ENCODE results near the gene NCKAP5.

DNA sequence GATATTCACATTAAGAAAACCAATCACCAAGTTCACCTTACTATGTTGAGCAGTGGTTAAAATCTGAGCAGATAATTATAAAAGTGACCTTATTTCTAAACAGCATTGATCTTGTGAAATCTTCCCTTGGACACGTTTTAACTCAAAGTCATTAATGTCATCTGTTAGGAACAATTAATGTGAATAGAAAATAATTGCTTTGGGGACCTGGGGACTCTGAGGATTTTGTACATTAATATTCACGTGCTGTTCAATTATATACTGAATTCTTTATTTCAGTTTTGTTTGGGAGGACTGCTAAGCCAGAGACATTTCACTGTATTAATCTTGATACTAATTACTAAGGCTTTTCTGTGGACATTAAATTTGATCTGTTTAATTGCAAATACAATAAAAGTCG, 771.2 kb downstream of the NCKAP5 start:
- TF ChIP-seq, protein P1, sequence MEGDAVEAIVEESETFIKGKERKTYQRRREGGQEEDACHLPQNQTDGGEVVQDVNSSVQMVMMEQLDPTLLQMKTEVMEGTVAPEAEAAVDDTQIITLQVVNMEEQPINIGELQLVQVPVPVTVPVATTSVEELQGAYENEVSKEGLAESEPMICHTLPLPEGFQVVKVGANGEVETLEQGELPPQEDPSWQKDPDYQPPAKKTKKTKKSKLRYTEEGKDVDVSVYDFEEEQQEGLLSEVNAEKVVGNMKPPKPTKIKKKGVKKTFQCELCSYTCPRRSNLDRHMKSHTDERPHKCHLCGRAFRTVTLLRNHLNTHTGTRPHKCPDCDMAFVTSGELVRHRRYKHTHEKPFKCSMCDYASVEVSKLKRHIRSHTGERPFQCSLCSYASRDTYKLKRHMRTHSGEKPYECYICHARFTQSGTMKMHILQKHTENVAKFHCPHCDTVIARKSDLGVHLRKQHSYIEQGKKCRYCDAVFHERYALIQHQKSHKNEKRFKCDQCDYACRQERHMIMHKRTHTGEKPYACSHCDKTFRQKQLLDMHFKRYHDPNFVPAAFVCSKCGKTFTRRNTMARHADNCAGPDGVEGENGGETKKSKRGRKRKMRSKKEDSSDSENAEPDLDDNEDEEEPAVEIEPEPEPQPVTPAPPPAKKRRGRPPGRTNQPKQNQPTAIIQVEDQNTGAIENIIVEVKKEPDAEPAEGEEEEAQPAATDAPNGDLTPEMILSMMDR (IDR thresholded peaks at IDR 0.05; ENCODE audit: insufficient read depth, low read depth, low read length), result no peak
- TF ChIP-seq EZH2 (IDR thresholded peaks at IDR 0.05; ENCODE audit: insufficient read depth, low read length), result no peak
